ENCODE measurements around the gene ACVR2A. TPM values are rescaled to one million over a fixed set of nuclear protein-coding genes. Genes with fewer than 3 reads are reported as not detected.

Gene ACVR2A
- polyA plus RNA-seq, 4 donors: 8.0 to 22.2 (median 9.8) TPM

GRCh38 chr2:147826278-147827087, 18.3 kb upstream of the ACVR2A start:
- 96 to 98% (median 96%) methylated on average over 32 to 41 of the region's 41 CpGs for WGBS, 3 donors
- DNase-seq (no peak), FAIRE-seq (no peak)
- no peak overlapping the region for H3K4me3 ChIP-seq (ENCODE audit: low read depth in 1 of 3, low read length in 3 of 3)
- no peaks in the 10 kb centered on the region for H3K4me1 ChIP-seq (ENCODE audit: control insufficient read depth in 3 of 3, insufficient read depth in 2 of 3, low read depth in 1 of 3, low read length in 2 of 3)
- H3K27ac ChIP-seq (ENCODE audit: low read depth in 1 of 3, low read length in 2 of 3): no peak overlapping the region
- no peaks in the 10 kb centered on the region for H3K36me3 ChIP-seq (ENCODE audit: control insufficient read depth in 3 of 3, insufficient read depth in 2 of 3, low read depth in 1 of 3, low read length in 3 of 3)
- H3K27me3 ChIP-seq (ENCODE audit: control insufficient read depth in 3 of 3, insufficient read depth in 3 of 3, low read length in 3 of 3): no peaks in the 10 kb centered on the region
- H3K9me3 ChIP-seq (ENCODE audit: control insufficient read depth in 2 of 2, insufficient read depth in 1 of 2, low read depth in 1 of 2, low read length in 1 of 2): no peaks in the 10 kb centered on the region

DNA sequence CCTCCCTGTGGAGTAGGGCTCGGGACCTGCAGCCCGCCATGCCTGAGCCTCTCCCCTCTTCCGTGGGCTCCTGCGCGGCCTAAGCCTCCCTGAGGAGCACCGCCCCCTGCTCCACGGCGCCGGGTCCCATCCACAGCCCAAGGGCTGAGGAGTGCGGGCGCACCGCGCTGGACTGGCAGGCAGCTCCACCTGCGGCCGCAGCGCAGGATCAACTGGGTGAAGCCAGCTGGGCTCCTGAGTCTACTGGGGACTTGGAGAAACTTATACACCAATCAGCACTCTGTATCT, 17.8 kb upstream of the ACVR2A start:
- DNase-seq (no peak), FAIRE-seq (no peak)
- WGBS, 3 donors: 88 to 98% (median 91%) methylated on average over 10 to 16 of the region's 16 CpGs
- Histone ChIP-seq H3K4me3 (ENCODE audit: low read depth in 1 of 3, low read length in 3 of 3) (no peak overlapping the region), H3K9me3 (ENCODE audit: control insufficient read depth in 2 of 2, insufficient read depth in 1 of 2, low read depth in 1 of 2, low read length in 1 of 2) (no peaks in the 10 kb centered on the region), H3K27ac (ENCODE audit: low read depth in 1 of 3, low read length in 2 of 3) (no peak overlapping the region), H3K4me1 (ENCODE audit: control insufficient read depth in 3 of 3, insufficient read depth in 2 of 3, low read depth in 1 of 3, low read length in 2 of 3) (no peaks in the 10 kb centered on the region), H3K27me3 (ENCODE audit: control insufficient read depth in 3 of 3, insufficient read depth in 3 of 3, low read length in 3 of 3) (no peaks in the 10 kb centered on the region), H3K36me3 (ENCODE audit: control insufficient read depth in 3 of 3, insufficient read depth in 2 of 3, low read depth in 1 of 3, low read length in 3 of 3) (no peaks in the 10 kb centered on the region)

GRCh38 chr2:147829106-147829505, 15.7 kb upstream of the ACVR2A start:
- FAIRE-seq (no peak), DNase-seq (no peak)
- H3K27me3 ChIP-seq (ENCODE audit: control insufficient read depth in 3 of 3, insufficient read depth in 3 of 3, low read length in 3 of 3): no peaks in the 10 kb centered on the region
- peaks cover 0 to 4% of the 10 kb centered on the region in 2 donors for H3K9me3 ChIP-seq (ENCODE audit: control insufficient read depth in 2 of 2, insufficient read depth in 1 of 2, low read depth in 1 of 2, low read length in 1 of 2)
- no peak overlapping the region for H3K4me3 ChIP-seq (ENCODE audit: low read depth in 1 of 3, low read length in 3 of 3)
- H3K4me1 ChIP-seq (ENCODE audit: control insufficient read depth in 3 of 3, insufficient read depth in 2 of 3, low read depth in 1 of 3, low read length in 2 of 3): no peaks in the 10 kb centered on the region
- no peaks in the 10 kb centered on the region for H3K36me3 ChIP-seq (ENCODE audit: control insufficient read depth in 3 of 3, insufficient read depth in 2 of 3, low read depth in 1 of 3, low read length in 3 of 3)
- H3K27ac ChIP-seq (ENCODE audit: low read depth in 1 of 3, low read length in 2 of 3): no peak overlapping the region

GRCh38 chr2:147836099-147836498, 8.7 kb upstream of the ACVR2A start:
- no peaks in the 10 kb centered on the region for H3K36me3 ChIP-seq (ENCODE audit: control insufficient read depth in 3 of 3, insufficient read depth in 2 of 3, low read depth in 1 of 3, low read length in 3 of 3)
- H3K4me1 ChIP-seq (ENCODE audit: control insufficient read depth in 3 of 3, insufficient read depth in 2 of 3, low read depth in 1 of 3, low read length in 2 of 3): no peaks in the 10 kb centered on the region
- peaks cover 0 to 3% (median 0%) of the 10 kb centered on the region in 3 donors for H3K27me3 ChIP-seq (ENCODE audit: control insufficient read depth in 3 of 3, insufficient read depth in 3 of 3, low read length in 3 of 3)
- H3K4me3 ChIP-seq (ENCODE audit: low read depth in 1 of 3, low read length in 3 of 3): no peak overlapping the region
- H3K27ac ChIP-seq (ENCODE audit: low read depth in 1 of 3, low read length in 2 of 3): no peak overlapping the region
- H3K9me3 ChIP-seq (ENCODE audit: control insufficient read depth in 2 of 2, insufficient read depth in 1 of 2, low read depth in 1 of 2, low read length in 1 of 2): peaks cover 0 to 4% of the 10 kb centered on the region in 2 donors
- no peak for FAIRE-seq
- 78 to 85% (median 80%) methylated on average over 2 of the region's 2 CpGs for WGBS, 3 donors
- DNase-seq: no peak

DNA sequence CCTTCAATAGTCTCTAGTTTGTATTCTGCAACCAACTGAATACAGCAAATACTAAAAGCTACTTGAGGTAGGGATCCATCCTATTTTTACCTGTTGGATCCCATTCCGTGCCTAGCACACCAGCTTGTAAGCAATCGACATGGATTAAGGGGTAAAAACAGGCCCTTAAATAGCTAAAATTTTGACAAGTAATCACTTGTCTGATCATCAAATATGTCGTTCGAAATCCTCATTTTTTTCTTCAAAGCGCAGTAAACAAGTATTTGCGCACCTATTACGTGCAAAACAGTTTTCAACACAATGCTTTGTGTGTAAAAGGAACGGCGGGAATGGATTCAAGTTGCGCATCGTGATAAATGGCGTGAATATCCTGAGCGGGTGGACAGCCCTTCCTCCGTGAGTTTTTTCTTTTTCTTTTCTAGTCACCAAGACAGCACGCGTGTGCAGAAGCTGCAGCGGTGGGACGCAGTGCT, 1.4 kb upstream of the ACVR2A start:
- Histone ChIP-seq H3K27me3 (ENCODE audit: control insufficient read depth in 3 of 3, insufficient read depth in 3 of 3, low read length in 3 of 3) (peaks cover 0 to 3% (median 0%) of the 10 kb centered on the region in 3 donors), H3K36me3 (ENCODE audit: control insufficient read depth in 3 of 3, insufficient read depth in 2 of 3, low read depth in 1 of 3, low read length in 3 of 3) (no peaks in the 10 kb centered on the region), H3K27ac (ENCODE audit: low read depth in 1 of 3, low read length in 2 of 3) (peak overlapping the region; percentile 90 to 100 (median 94)), H3K4me1 (ENCODE audit: control insufficient read depth in 3 of 3, insufficient read depth in 2 of 3, low read depth in 1 of 3, low read length in 2 of 3) (peaks cover 0 to 8% (median 0%) of the 10 kb centered on the region in 3 donors), H3K9me3 (ENCODE audit: control insufficient read depth in 2 of 2, insufficient read depth in 1 of 2, low read depth in 1 of 2, low read length in 1 of 2) (no peaks in the 10 kb centered on the region), H3K4me3 (ENCODE audit: low read depth in 1 of 3, low read length in 3 of 3) (peak overlapping the region; percentile 85 to 95 (median 86))
- DNase-seq (no peak), FAIRE-seq (no peak)
- WGBS, 3 donors: 1 to 6% (median 4%) methylated on average over 18 of the region's 18 CpGs

- DNase-seq (peak; percentile 87 to 96), FAIRE-seq (no peak)
- 0 to 1% (median 0%) methylated on average over 67 to 113 of the region's 113 CpGs for WGBS, 3 donors
- Histone ChIP-seq H3K36me3 (ENCODE audit: control insufficient read depth in 3 of 3, insufficient read depth in 2 of 3, low read depth in 1 of 3, low read length in 3 of 3) (no peaks in the 10 kb centered on the region), H3K9me3 (ENCODE audit: control insufficient read depth in 2 of 2, insufficient read depth in 1 of 2, low read depth in 1 of 2, low read length in 1 of 2) (no peaks in the 10 kb centered on the region), H3K27me3 (ENCODE audit: control insufficient read depth in 3 of 3, insufficient read depth in 3 of 3, low read length in 3 of 3) (peaks cover 0 to 3% (median 0%) of the 10 kb centered on the region in 3 donors), H3K4me1 (ENCODE audit: control insufficient read depth in 3 of 3, insufficient read depth in 2 of 3, low read depth in 1 of 3, low read length in 2 of 3) (peaks cover 0 to 8% (median 0%) of the 10 kb centered on the region in 3 donors), H3K27ac (ENCODE audit: low read depth in 1 of 3, low read length in 2 of 3) (peak overlapping the region; percentile 90 to 100 (median 94)), H3K4me3 (ENCODE audit: low read depth in 1 of 3, low read length in 3 of 3) (peak overlapping the region; percentile 85 to 95 (median 86))
Observed at GRCh38 chr2:147843864-147844696, 749 bp upstream of the ACVR2A start.

GRCh38 chr2:147845411-147845971, 662 bp downstream of the ACVR2A start:
- peak; percentile 23 to 46 for DNase-seq
- no peak for FAIRE-seq
- H3K4me3 ChIP-seq (ENCODE audit: low read depth in 1 of 3, low read length in 3 of 3): peak overlapping the region; percentile 85 to 95 (median 86)
- WGBS, 3 donors: 1 to 5% (median 2%) methylated on average over 13 to 14 of the region's 14 CpGs
- H3K9me3 ChIP-seq (ENCODE audit: control insufficient read depth in 2 of 2, insufficient read depth in 1 of 2, low read depth in 1 of 2, low read length in 1 of 2): no peaks in the 10 kb centered on the region
- peaks cover 0 to 8% (median 0%) of the 10 kb centered on the region in 3 donors for H3K4me1 ChIP-seq (ENCODE audit: control insufficient read depth in 3 of 3, insufficient read depth in 2 of 3, low read depth in 1 of 3, low read length in 2 of 3)
- peak overlapping the region; percentile 7 to 59 (median 59) for H3K27ac ChIP-seq (ENCODE audit: low read depth in 1 of 3, low read length in 2 of 3)
- H3K36me3 ChIP-seq (ENCODE audit: control insufficient read depth in 3 of 3, insufficient read depth in 2 of 3, low read depth in 1 of 3, low read length in 3 of 3): no peaks in the 10 kb centered on the region
- H3K27me3 ChIP-seq (ENCODE audit: control insufficient read depth in 3 of 3, insufficient read depth in 3 of 3, low read length in 3 of 3): peaks cover 0 to 3% (median 0%) of the 10 kb centered on the region in 3 donors

DNA sequence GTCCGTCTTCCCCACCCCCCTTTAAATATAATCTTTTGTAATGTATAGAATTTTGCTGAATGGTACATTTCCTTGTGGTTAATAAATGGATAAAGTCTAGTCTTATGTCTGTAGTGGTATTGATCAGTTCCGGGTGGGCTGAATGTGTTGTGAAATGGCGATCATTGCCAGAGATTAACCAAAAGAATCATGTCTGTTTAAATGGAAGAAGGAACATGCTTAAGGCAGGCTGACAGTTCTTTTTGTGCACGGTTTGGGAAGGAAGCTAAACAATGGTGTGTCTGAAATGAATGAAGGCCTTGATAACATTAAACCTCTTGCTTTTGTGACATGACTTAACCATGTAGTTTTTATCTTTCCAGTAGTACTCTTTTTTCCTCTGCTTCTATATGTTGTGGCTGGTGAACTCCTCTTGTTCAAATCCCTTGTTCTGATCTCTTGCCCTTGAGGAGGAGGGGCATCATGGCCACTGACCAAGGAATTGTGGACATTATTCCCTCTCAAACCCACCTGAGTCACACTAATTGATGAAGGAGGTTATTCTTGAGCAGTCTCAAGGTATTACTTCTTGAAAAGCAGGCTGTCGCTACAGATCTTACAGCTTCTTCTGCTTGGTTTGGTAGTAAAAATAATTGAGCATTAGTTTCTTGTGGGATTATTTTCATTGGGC, 1.7 kb downstream of the ACVR2A start:
- Histone ChIP-seq H3K36me3 (ENCODE audit: control insufficient read depth in 3 of 3, insufficient read depth in 2 of 3, low read depth in 1 of 3, low read length in 3 of 3) (no peaks in the 10 kb centered on the region), H3K9me3 (ENCODE audit: control insufficient read depth in 2 of 2, insufficient read depth in 1 of 2, low read depth in 1 of 2, low read length in 1 of 2) (no peaks in the 10 kb centered on the region), H3K27ac (ENCODE audit: low read depth in 1 of 3, low read length in 2 of 3) (no peak overlapping the region), H3K27me3 (ENCODE audit: control insufficient read depth in 3 of 3, insufficient read depth in 3 of 3, low read length in 3 of 3) (no peaks in the 10 kb centered on the region), H3K4me1 (ENCODE audit: control insufficient read depth in 3 of 3, insufficient read depth in 2 of 3, low read depth in 1 of 3, low read length in 2 of 3) (peaks cover 0 to 8% (median 0%) of the 10 kb centered on the region in 3 donors), H3K4me3 (ENCODE audit: low read depth in 1 of 3, low read length in 3 of 3) (peak overlapping the region in 2 of 3 donors; percentile 85 to 95)
- 12 to 34% (median 24%) methylated on average over 5 of the region's 5 CpGs for WGBS, 3 donors
- FAIRE-seq (no peak), DNase-seq (peak in 1 of 2 donors; percentile 28)
